IPS DF 4.7 (cell line): ENCODE data around the gene MRPS17.
A peak's percentile ranks its signal among the peaks of the same experiment; 100 is the strongest.
"Not testable (repeated sequence)": the region's sequence is repeated elsewhere in the genome, so short reads cannot be mapped to it uniquely, and the experiment has no call there.

Experiments used
- DNase-seq: peaks from one replicate; pipeline ENCODE4 v3.0.0-alpha.2; 2013; ENCODE audit warnings: low spot score; ENCODE audit errors: extremely low read depth

The MRPS17 gene

DNA sequence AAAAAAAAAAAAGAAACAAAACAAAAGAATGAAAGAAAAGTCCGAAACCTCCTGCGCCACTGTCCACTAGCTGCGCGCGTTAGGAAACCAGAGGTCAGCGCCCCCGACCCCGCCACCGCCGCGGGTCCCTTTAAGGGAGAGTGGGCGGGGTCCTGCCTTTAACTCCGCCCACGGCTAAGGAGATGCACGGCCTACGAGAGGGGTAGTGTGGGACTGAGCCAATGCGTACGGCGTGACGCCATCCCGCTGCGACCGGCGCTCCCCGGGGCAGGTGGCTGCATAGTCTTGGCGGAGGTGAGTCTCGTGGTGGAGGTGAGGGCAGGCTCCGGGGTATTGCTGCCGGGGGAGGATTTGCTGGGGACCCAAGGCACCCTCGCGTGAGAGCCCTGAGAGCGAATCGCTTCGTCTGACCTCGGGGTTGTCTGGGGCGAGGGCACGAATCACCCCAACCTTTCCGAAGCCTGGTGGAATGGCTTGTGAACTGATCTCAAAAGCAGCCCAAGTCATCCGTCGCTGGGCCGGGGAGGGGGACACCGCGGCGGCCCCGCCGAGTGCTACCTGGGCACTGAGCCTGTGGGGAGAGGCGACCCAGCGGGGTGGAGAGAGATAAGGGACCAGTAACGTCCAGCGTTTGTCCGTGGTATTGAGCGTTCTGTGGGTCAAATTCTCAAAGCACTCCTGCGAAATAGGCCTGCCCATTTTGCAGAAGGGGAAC lies at the start of gene MRPS17:
TSS of gene MRPS17 (plus strand) at position 241 of the 715 bp plus-strand sequence. CDS start 1,319 bp downstream, outside the sequence.
- DNase-seq = peak; percentile 78

DNA sequence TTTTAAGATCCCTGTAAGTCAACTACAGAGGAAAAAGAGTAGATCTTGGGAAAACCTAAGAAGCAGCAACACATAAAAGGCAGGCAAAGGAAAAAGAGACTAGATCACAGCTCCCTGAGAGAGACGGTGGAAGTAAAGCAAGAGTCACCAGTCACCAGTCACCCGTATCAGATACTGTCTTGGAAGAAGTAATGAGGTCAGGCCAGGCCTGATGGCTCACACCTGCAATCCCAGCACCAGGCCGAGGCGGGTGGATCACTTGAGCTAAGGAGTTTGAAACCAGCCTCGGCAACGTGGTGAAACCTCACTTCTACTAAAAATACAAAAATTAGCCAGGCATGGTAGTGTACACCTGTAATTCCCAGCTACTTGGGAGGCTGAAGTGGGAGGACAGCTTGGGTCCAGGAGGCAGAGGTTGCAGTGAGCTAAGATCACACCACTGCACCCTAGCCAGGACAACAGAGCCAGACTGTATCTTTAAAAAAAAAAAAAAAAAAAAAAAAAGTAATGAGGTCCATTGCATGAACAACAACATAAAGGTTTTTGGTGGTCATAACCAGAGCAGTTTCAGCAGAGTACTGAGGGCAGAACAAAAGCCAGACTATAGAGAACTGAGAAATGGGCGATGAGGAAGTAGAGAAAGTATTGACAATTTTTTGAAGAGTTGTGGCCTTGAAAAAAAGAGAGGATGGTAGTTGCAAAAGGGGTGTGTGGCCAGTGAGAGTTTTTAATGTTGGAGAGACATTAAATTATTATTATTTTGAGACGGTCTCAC lies 47.5 kb upstream of the MRPS17 start:
- DNase-seq = no peak

DNA sequence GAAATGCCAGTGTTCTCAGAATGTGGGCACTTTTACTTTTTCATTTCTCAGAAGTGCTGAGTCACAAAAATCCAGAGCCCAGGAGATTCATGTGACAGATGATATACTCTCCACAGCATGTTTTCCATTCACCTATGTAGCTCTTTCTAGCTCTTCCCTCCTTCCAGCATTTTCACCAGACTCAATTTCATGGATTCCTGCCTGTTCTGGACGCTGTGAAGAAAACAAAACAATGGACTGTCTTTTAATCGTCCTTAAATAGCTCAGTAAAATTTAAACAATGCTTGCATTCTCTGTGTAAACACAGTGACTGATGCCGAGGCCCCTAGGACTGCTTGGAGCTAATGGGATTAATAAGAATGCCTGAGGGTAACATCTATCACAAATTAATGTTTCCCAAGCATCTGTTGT lies 38.9 kb upstream of the MRPS17 start:
- DNase-seq = no peak

DNA sequence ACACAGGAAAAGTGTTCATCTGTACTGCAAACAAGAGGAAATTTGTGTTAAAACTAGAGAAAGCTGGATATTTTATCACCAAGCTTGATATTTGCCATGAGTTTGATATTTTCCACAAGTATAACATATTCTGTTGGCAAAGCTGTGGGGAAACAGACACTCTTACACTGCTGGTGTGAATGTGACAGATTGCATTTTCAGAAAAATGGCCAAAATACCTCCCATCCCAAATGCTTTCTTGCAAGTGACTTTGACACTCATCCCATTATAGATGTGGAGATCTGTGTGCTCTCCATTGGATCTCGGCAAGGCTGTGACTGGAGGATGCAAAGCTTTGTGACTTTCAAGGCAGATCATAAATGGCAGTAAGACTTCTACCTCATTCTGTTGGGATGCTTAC lies 33.9 kb upstream of the MRPS17 start:
- DNase-seq = no peak

DNA sequence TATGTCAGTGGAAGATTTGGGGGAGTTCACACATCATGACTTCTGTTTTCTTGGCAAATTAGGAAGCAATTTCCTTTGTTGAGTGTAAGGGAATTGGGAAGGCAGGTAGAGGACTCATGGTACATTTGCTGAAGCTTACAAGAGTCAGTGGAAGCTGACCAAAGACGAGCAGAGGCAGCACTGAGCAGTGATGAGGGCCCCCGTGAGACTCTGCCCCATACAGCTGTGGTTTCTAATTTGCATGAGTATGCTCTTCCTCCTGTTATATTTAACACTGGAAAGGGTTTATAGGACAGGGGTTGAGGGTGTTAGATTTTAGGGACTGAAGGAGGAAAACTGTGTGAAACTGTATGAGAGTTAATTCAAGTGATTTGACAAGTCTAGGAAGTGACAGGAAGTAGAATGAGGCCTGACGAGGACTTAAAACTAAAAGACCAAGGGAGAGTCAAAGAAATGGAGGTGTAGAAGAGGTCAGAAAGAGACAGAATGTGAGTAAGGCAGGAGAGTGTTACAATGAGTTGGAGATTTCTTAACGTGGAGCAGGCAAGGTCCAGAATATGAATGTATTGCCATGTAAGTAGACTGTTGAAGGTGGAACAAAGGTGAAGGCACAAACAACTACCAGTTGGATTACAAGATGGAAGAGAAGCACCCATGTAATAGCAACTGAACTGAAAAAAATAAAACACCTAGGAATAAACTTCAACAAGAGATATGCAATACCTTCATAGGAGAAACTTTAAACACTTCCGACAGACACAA lies 23.5 kb upstream of the MRPS17 start:
- no peak for DNase-seq

- no peak for DNase-seq
Observed at GRCh38 chr7:55931421-55932151, 20.1 kb upstream of the MRPS17 start.

GRCh38 chr7:55939514-55940123 lies 12.1 kb upstream of the MRPS17 start:
- no peak for DNase-seq

GRCh38 chr7:55946545-55946944 lies 5.1 kb upstream of the MRPS17 start:
- no peak for DNase-seq

DNA sequence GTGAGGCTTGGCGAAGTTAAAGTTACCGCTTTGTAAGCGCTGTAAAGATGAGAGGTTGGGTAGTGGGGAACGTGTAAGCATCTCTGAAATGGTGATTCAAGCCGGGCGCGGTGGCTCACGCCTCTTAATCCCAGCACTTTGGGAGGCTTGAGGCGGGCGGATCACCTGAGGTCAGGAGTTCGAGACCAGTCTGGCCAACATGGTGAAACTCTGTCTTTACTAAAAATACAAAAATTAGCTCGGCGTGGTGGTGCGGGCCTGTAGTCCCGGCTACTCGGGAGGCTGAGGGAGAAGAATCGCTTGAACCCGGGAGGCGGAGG lies 635 bp downstream of the MRPS17 start:
- not testable (repeated sequence) for DNase-seq

DNA sequence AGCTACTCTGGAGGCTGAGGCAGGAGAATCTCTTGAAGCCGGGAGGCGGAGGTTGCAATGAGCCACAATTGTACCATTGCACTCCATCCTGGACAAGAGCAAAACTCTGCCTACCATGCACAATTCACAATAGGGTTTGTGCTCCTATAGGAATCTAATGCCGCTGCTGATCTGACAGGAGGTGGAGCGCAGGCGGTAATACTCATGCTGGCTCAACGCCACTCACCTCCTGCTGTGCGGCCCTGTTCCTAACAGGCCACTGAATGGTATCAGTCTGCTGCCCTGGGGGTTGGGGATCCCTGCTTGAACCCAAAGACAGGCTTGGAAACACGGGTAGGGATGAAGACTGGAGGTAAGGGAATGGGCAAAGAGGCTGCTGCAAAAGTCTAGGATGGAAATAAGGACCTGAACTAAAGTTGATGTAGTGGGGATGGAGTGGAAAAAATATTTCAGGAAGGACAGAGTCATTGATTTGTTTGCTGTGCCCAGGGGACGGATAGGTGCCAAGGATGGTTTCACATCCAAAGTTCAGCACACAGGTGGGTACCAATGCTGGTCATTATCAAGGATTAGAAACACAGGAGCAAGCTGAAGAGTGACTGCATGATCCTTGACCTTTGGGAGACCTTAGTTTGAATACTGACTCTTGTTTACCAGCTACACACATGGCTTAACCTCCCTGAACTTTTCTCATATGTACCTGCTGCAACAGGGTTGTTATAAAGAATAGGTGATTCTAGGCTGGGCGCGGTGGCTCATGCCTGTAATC lies 2.2 kb downstream of the MRPS17 start:
- no peak for DNase-seq

DNA sequence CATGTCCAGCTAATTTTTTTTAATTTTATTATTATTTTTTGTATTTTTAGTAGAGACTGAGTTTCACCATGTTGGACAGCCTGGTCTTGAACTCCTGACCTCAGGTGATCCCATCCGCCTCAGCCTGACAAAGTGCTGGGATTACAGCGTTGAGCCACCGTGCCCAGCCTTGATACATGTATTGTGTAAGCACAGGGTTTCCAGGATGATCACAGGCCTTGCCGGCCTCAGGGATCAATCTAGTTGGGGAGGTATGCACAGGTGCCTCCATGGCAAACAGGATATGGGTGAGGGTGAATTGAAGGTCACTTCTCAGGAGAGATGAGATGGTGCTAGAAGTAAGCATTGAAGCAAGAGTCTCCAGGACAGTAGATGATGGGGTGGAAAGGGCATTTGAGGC lies 5.5 kb downstream of the MRPS17 start:
- DNase-seq = no peak

- DNase-seq = no peak
Observed at GRCh38 chr7:55962014-55962413, 10.3 kb downstream of the MRPS17 start.

- no peak for DNase-seq
Observed at GRCh38 chr7:55963584-55964168, 12.0 kb downstream of the MRPS17 start.

DNA sequence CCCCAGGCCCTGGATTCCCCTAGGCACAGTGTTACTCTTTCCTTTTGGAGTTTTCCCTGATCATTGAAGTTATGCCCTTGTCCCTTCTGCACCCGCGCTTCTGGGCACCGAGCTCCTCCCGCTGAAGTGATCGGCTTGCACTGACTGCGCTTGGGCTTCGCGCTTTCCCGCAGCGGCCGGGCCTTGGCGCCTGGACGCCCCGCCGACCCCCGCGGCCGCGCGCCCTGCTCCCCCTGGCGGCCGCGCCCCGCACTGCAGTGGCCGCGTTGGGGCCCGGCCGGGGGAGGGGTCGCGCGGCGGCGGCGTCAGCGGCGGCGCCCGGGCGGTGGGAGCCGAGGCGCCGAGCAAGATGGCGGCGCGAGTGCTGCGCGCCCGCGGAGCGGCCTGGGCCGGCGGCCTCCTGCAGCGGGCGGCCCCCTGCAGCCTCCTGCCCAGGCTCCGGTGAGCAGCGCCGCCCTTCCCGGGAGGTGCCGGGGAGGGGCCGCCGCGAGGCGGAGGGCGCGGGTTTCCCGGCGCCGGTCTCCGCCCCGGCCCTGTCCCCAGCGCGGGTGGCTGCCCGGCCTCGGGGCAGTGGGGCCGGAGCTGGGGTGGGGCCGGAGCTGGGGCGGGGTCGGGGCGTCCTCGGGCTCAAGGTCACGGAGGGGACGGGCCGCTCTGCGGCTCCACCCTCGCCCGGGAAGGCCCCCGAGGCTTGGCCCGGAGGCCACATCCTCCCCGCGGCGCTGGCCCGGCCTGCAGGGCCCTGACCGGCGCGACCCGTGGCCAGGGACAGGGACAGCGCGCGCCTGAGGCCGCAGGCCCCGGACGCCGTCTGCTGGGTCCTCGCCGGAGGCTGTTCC lies 12.8 kb downstream of the MRPS17 start, which contains the start of gene NIPSNAP2:
TSS of gene NIPSNAP2 (plus strand) at position 325 of the 839 bp plus-strand sequence. CDS start at position 350, 25 bp downstream.
- DNase-seq = no peak

DNA sequence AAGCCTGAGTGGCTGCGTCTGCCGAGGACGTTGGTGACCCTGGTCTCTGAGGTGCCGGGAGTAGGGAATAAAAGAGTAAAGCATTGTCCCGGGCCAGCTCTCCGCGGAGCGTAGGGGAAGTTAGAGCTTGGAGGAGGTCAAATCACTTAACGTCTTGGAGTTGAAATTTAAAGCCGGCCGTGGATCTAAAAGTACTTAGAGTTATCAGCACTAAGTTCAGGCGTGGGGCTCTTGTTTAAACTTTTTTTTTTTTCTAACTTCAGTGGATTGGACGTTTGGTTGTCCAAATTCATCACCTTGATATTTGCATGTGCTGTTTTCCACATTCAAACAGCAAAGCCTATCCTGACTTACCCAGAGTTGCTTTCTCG lies 13.4 kb downstream of the MRPS17 start:
- no peak for DNase-seq

GRCh38 chr7:55965805-55966421 lies 14.2 kb downstream of the MRPS17 start:
- no peak for DNase-seq

DNA sequence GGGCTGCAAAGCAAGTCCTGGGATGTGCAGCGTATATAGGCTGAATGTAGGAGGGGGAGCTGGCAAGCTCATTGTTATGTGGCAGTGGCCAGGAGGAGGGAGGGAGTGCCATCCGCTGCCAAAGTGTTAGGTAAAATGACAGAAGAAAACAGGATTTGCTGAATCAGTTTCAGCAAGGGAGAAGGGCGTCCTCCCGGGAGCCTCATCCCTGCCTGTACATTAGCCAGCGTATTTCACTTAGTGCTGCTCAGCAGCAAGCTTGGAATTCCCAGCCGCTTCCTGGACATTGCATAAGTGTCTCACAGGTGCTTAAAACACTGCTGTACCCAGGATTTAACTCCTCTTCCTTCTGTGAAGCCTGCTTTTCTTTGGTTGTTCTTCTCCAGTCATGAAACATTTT lies 15.2 kb downstream of the MRPS17 start:
- no peak for DNase-seq

GRCh38 chr7:55969391-55969790 lies 17.7 kb downstream of the MRPS17 start:
- no peak for DNase-seq

DNA sequence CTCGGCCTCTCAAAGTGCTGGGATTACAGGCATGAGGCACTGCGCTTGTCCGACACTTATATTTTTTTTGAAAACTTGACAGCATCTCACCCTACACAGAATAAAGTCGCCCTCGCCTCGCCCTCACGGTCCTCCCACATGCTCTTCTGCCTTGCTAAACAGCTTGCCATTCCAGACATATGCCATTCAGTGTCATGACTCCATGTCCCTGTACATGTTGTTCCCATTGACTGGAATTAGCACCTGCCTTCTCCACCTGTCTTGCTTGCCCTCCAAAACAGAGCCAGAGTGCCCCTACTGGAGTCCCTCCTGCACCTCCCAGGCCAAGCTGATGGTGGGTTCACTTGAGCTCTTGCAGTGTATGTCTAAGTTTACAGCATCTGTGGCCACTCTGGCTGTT lies 18.9 kb downstream of the MRPS17 start:
- no peak for DNase-seq
